ENCODE data around the gene BMERB1.

GRCh38 chr16:15523939-15524338, 89.6 kb downstream of the BMERB1 start:
- TF ChIP-seq CTCF (IDR thresholded peaks at IDR 0.05 in 2 of 3, conservative IDR thresholded peaks at IDR 0.05 in 1 of 3; ENCODE audit: insufficient read depth in 2 of 3, low read depth in 1 of 3, low read length in 3 of 3) (no peak), LARP7 (IDR thresholded peaks at IDR 0.05) (no peak), BACH1 (tag; IDR thresholded peaks at IDR 0.05) (no peak), CBFB (CRISPR knock-in tag; IDR thresholded peaks at IDR 0.05) (no peak)
- TF ChIP-seq, protein P1, sequence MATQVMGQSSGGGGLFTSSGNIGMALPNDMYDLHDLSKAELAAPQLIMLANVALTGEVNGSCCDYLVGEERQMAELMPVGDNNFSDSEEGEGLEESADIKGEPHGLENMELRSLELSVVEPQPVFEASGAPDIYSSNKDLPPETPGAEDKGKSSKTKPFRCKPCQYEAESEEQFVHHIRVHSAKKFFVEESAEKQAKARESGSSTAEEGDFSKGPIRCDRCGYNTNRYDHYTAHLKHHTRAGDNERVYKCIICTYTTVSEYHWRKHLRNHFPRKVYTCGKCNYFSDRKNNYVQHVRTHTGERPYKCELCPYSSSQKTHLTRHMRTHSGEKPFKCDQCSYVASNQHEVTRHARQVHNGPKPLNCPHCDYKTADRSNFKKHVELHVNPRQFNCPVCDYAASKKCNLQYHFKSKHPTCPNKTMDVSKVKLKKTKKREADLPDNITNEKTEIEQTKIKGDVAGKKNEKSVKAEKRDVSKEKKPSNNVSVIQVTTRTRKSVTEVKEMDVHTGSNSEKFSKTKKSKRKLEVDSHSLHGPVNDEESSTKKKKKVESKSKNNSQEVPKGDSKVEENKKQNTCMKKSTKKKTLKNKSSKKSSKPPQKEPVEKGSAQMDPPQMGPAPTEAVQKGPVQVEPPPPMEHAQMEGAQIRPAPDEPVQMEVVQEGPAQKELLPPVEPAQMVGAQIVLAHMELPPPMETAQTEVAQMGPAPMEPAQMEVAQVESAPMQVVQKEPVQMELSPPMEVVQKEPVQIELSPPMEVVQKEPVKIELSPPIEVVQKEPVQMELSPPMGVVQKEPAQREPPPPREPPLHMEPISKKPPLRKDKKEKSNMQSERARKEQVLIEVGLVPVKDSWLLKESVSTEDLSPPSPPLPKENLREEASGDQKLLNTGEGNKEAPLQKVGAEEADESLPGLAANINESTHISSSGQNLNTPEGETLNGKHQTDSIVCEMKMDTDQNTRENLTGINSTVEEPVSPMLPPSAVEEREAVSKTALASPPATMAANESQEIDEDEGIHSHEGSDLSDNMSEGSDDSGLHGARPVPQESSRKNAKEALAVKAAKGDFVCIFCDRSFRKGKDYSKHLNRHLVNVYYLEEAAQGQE (IDR thresholded peaks at IDR 0.05; ENCODE audit: borderline replicate concordance): no peak
- TF ChIP-seq, protein P1 (CRISPR knock-in tag; IDR thresholded peaks at IDR 0.05; ENCODE audit: low read depth): no peak
- TF ChIP-seq, protein P2, sequence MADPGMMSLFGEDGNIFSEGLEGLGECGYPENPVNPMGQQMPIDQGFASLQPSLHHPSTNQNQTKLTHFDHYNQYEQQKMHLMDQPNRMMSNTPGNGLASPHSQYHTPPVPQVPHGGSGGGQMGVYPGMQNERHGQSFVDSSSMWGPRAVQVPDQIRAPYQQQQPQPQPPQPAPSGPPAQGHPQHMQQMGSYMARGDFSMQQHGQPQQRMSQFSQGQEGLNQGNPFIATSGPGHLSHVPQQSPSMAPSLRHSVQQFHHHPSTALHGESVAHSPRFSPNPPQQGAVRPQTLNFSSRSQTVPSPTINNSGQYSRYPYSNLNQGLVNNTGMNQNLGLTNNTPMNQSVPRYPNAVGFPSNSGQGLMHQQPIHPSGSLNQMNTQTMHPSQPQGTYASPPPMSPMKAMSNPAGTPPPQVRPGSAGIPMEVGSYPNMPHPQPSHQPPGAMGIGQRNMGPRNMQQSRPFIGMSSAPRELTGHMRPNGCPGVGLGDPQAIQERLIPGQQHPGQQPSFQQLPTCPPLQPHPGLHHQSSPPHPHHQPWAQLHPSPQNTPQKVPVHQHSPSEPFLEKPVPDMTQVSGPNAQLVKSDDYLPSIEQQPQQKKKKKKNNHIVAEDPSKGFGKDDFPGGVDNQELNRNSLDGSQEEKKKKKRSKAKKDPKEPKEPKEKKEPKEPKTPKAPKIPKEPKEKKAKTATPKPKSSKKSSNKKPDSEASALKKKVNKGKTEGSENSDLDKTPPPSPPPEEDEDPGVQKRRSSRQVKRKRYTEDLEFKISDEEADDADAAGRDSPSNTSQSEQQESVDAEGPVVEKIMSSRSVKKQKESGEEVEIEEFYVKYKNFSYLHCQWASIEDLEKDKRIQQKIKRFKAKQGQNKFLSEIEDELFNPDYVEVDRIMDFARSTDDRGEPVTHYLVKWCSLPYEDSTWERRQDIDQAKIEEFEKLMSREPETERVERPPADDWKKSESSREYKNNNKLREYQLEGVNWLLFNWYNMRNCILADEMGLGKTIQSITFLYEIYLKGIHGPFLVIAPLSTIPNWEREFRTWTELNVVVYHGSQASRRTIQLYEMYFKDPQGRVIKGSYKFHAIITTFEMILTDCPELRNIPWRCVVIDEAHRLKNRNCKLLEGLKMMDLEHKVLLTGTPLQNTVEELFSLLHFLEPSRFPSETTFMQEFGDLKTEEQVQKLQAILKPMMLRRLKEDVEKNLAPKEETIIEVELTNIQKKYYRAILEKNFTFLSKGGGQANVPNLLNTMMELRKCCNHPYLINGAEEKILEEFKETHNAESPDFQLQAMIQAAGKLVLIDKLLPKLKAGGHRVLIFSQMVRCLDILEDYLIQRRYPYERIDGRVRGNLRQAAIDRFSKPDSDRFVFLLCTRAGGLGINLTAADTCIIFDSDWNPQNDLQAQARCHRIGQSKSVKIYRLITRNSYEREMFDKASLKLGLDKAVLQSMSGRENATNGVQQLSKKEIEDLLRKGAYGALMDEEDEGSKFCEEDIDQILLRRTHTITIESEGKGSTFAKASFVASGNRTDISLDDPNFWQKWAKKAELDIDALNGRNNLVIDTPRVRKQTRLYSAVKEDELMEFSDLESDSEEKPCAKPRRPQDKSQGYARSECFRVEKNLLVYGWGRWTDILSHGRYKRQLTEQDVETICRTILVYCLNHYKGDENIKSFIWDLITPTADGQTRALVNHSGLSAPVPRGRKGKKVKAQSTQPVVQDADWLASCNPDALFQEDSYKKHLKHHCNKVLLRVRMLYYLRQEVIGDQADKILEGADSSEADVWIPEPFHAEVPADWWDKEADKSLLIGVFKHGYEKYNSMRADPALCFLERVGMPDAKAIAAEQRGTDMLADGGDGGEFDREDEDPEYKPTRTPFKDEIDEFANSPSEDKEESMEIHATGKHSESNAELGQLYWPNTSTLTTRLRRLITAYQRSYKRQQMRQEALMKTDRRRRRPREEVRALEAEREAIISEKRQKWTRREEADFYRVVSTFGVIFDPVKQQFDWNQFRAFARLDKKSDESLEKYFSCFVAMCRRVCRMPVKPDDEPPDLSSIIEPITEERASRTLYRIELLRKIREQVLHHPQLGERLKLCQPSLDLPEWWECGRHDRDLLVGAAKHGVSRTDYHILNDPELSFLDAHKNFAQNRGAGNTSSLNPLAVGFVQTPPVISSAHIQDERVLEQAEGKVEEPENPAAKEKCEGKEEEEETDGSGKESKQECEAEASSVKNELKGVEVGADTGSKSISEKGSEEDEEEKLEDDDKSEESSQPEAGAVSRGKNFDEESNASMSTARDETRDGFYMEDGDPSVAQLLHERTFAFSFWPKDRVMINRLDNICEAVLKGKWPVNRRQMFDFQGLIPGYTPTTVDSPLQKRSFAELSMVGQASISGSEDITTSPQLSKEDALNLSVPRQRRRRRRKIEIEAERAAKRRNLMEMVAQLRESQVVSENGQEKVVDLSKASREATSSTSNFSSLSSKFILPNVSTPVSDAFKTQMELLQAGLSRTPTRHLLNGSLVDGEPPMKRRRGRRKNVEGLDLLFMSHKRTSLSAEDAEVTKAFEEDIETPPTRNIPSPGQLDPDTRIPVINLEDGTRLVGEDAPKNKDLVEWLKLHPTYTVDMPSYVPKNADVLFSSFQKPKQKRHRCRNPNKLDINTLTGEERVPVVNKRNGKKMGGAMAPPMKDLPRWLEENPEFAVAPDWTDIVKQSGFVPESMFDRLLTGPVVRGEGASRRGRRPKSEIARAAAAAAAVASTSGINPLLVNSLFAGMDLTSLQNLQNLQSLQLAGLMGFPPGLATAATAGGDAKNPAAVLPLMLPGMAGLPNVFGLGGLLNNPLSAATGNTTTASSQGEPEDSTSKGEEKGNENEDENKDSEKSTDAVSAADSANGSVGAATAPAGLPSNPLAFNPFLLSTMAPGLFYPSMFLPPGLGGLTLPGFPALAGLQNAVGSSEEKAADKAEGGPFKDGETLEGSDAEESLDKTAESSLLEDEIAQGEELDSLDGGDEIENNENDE (IDR thresholded peaks at IDR 0.05; ENCODE audit: low read depth, low read length): no peak

All from K562 (cell line).